Measurements from ENCODE around the gene TBX1. TPM values are rescaled to one million over a fixed set of nuclear protein-coding genes. Genes with fewer than 3 reads are reported as not detected.

Gene TBX1
- total RNA-seq, 1 donor from 2014 or later: 6.8 TPM

GRCh38 chr22:19738664-19739447, 21.7 kb upstream of the TBX1 start:
- Histone ChIP-seq H3K4me3 (ENCODE audit: insufficient read depth, low read depth, low read length) (no peak overlapping the region), H3K27ac (ENCODE audit: low read depth, low read length) (no peak overlapping the region), H3K9ac (ENCODE audit: low read length) (no peak overlapping the region), H3K27me3 (ENCODE audit: insufficient read depth, low read length) (no peaks in the 10 kb centered on the region), H3K9me3 (ENCODE audit: insufficient read depth, low read depth, low read length) (no peaks in the 10 kb centered on the region), H3K79me2 (ENCODE audit: insufficient read depth, low read length) (no peaks in the 10 kb centered on the region), H3K4me1 (ENCODE audit: insufficient read depth, low read length) (no peaks in the 10 kb centered on the region), H3K36me3 (ENCODE audit: insufficient read depth, low read length) (no peaks in the 10 kb centered on the region), H4K20me1 (ENCODE audit: insufficient read depth, low read length) (no peaks in the 10 kb centered on the region), H2AFZ (ENCODE audit: low read depth, low read length) (no peak overlapping the region), H3K4me2 (ENCODE audit: low read length) (no peak overlapping the region)
- Mint-ChIP-seq H3K4me1 (ENCODE audit: low read depth, unreplicated experiment) (no peaks in the 10 kb centered on the region), H3K27ac (ENCODE audit: unreplicated experiment) (no peak overlapping the region), H3K36me3 (ENCODE audit: low read depth, unreplicated experiment) (no peaks in the 10 kb centered on the region), H3K9me3 (ENCODE audit: unreplicated experiment) (no peaks in the 10 kb centered on the region), H3K4me3 (ENCODE audit: unreplicated experiment) (no peak overlapping the region), H3K27me3 (ENCODE audit: low read depth, unreplicated experiment) (peaks cover 25% of the 10 kb centered on the region)
- FAIRE-seq (no peak), DNase-seq (ENCODE audit: low read depth) (no peak)
- no peak for TF ChIP-seq EZH2 (IDR thresholded peaks at IDR 0.05; ENCODE audit: insufficient read depth, low read length)

DNA sequence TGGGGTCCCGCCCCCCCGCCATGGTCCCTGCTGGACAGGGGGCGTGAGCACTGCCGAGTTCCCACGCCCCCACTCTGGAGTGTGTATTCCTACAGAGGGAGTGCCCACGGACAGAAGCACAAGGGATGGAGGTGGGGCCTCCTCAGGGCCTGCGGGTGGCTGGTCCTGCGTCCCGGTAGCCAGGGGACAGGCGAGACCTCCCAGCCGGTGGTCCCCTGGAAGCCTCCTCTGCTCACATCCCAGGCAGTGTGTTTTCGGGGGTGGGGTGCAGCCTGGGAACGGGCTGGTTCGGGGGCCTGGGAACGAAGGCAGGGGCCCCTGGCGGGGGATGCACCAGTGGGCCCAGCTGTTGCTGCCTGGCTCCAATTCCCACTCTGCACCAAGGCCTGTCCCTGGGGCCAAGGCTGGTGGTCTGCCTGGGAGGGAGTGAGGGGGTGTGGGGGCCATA, 21.1 kb upstream of the TBX1 start:
- TF ChIP-seq, protein P1, sequence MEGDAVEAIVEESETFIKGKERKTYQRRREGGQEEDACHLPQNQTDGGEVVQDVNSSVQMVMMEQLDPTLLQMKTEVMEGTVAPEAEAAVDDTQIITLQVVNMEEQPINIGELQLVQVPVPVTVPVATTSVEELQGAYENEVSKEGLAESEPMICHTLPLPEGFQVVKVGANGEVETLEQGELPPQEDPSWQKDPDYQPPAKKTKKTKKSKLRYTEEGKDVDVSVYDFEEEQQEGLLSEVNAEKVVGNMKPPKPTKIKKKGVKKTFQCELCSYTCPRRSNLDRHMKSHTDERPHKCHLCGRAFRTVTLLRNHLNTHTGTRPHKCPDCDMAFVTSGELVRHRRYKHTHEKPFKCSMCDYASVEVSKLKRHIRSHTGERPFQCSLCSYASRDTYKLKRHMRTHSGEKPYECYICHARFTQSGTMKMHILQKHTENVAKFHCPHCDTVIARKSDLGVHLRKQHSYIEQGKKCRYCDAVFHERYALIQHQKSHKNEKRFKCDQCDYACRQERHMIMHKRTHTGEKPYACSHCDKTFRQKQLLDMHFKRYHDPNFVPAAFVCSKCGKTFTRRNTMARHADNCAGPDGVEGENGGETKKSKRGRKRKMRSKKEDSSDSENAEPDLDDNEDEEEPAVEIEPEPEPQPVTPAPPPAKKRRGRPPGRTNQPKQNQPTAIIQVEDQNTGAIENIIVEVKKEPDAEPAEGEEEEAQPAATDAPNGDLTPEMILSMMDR (IDR thresholded peaks at IDR 0.05; ENCODE audit: insufficient read depth, low read depth, low read length): no peak
- no peak for TF ChIP-seq EZH2 (IDR thresholded peaks at IDR 0.05; ENCODE audit: insufficient read depth, low read length)
- no peaks in the 10 kb centered on the region for H3K9me3 Mint-ChIP-seq (ENCODE audit: unreplicated experiment)
- FAIRE-seq: no peak

DNA sequence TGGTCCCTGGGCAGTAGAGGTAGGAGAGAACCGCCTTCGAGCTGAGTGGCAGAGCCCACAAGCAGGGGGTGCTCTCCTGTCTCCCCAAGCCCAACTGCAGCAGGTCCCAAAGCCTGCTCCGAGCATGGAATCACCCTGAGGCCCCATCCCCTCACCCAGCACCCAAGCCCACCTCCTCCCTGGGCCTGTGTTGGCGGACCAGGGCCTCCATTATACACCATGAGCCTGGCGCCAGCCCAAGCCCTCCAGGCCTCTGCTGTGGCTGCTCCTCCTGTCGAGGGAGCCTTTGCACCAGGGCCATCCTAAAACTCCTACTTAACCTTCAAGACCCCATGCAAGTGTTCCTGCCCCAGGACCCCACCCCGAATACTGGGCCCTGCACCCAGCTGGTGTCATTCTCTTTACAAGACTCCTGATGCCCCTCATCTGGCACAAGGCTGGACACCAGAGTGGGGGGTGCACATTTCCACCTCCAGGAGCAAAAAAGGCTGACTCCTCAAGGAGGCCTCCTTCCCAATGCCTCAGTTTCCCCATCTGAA, 20.6 kb upstream of the TBX1 start:
- Mint-ChIP-seq H3K36me3 (ENCODE audit: low read depth, unreplicated experiment) (no peaks in the 10 kb centered on the region), H3K4me1 (ENCODE audit: low read depth, unreplicated experiment) (no peaks in the 10 kb centered on the region), H3K27ac (ENCODE audit: unreplicated experiment) (no peak overlapping the region), H3K27me3 (ENCODE audit: low read depth, unreplicated experiment) (peaks cover 17% of the 10 kb centered on the region), H3K4me3 (ENCODE audit: unreplicated experiment) (no peak overlapping the region), H3K9me3 (ENCODE audit: unreplicated experiment) (no peaks in the 10 kb centered on the region)
- no peak overlapping the region for H3K9ac ChIP-seq (ENCODE audit: low read length)
- H3K4me3 ChIP-seq (ENCODE audit: insufficient read depth, low read depth, low read length): no peak overlapping the region
- no peaks in the 10 kb centered on the region for H3K79me2 ChIP-seq (ENCODE audit: insufficient read depth, low read length)
- no peaks in the 10 kb centered on the region for H3K27me3 ChIP-seq (ENCODE audit: insufficient read depth, low read length)
- H4K20me1 ChIP-seq (ENCODE audit: insufficient read depth, low read length): no peaks in the 10 kb centered on the region
- DNase-seq (ENCODE audit: low read depth) (no peak), FAIRE-seq (no peak)
- H3K4me2 ChIP-seq (ENCODE audit: low read length): no peak overlapping the region
- H3K9me3 ChIP-seq (ENCODE audit: insufficient read depth, low read depth, low read length): no peaks in the 10 kb centered on the region
- no peaks in the 10 kb centered on the region for H3K36me3 ChIP-seq (ENCODE audit: insufficient read depth, low read length)
- no peak overlapping the region for H3K27ac ChIP-seq (ENCODE audit: low read depth, low read length)
- no peak for TF ChIP-seq EZH2 (IDR thresholded peaks at IDR 0.05; ENCODE audit: insufficient read depth, low read length)
- TF ChIP-seq, protein P1 (IDR thresholded peaks at IDR 0.05; ENCODE audit: insufficient read depth, low read depth, low read length): no peak
- no peaks in the 10 kb centered on the region for H3K4me1 ChIP-seq (ENCODE audit: insufficient read depth, low read length)
- no peak overlapping the region for H2AFZ ChIP-seq (ENCODE audit: low read depth, low read length)

More for the DNA sequence above, 21.1 kb upstream of the TBX1 start:
- H3K27me3 Mint-ChIP-seq (ENCODE audit: low read depth, unreplicated experiment): peaks cover 22% of the 10 kb centered on the region
- Histone ChIP-seq H3K4me3 (ENCODE audit: insufficient read depth, low read depth, low read length) (no peak overlapping the region), H3K36me3 (ENCODE audit: insufficient read depth, low read length) (no peaks in the 10 kb centered on the region), H3K9ac (ENCODE audit: low read length) (no peak overlapping the region), H3K27me3 (ENCODE audit: insufficient read depth, low read length) (no peaks in the 10 kb centered on the region), H2AFZ (ENCODE audit: low read depth, low read length) (no peak overlapping the region), H4K20me1 (ENCODE audit: insufficient read depth, low read length) (no peaks in the 10 kb centered on the region), H3K4me2 (ENCODE audit: low read length) (no peak overlapping the region), H3K9me3 (ENCODE audit: insufficient read depth, low read depth, low read length) (no peaks in the 10 kb centered on the region), H3K4me1 (ENCODE audit: insufficient read depth, low read length) (no peaks in the 10 kb centered on the region), H3K79me2 (ENCODE audit: insufficient read depth, low read length) (no peaks in the 10 kb centered on the region), H3K27ac (ENCODE audit: low read depth, low read length) (no peak overlapping the region)
- no peak for DNase-seq (ENCODE audit: low read depth)
- H3K36me3 Mint-ChIP-seq (ENCODE audit: low read depth, unreplicated experiment): no peaks in the 10 kb centered on the region
- no peak overlapping the region for H3K27ac Mint-ChIP-seq (ENCODE audit: unreplicated experiment)
- no peak overlapping the region for H3K4me3 Mint-ChIP-seq (ENCODE audit: unreplicated experiment)
- no peaks in the 10 kb centered on the region for H3K4me1 Mint-ChIP-seq (ENCODE audit: low read depth, unreplicated experiment)

Data from astrocyte (in vitro differentiated cells and primary cell).